HepG2 (cell line): ENCODE measurements around the gene SERBP1. TPM values are rescaled to one million over a fixed set of nuclear protein-coding genes. Genes with fewer than 3 reads are reported as not detected.

Experiments
- AGO1 ChIP-seq: fragments of 200-400 bp; formaldehyde crosslinking; IDR thresholded peaks from 2 replicates; pipeline ENCODE4 v1.6.1; 2017; ENCODE audit warnings: mild to moderate bottlenecking, low read depth, low read length, moderate library complexity; ENCODE audit not compliant: poor library complexity, severe bottlenecking
- ATF2 ChIP-seq: sonication (generic); formaldehyde crosslinking; IDR thresholded peaks from 2 replicates; pipeline ENCODE4 v1.4.0; 2020; ENCODE audit warnings: missing genetic modification reagents
- EEA1 ChIP-seq: sonication (generic); formaldehyde crosslinking; IDR thresholded peaks from 2 replicates; pipeline ENCODE4 v1.5.1; 2020; ENCODE audit warnings: mild to moderate bottlenecking, missing genetic modification reagents, borderline replicate concordance
- FUBP1 ChIP-seq: sonication (generic); formaldehyde crosslinking; IDR thresholded peaks from 2 replicates; pipeline ENCODE4 v1.5.1; 2020; ENCODE audit warnings: missing genetic modification reagents, mild to moderate bottlenecking, borderline replicate concordance
- IKZF5 ChIP-seq: IDR thresholded peaks from 2 replicates; pipeline ENCODE4 v1.6.1; 2018; ENCODE audit warnings: missing genetic modification reagents, mild to moderate bottlenecking, missing compliant biosample characterization
- IRF2 ChIP-seq: IDR thresholded peaks from 2 replicates; pipeline ENCODE4 v1.6.1; 2018; ENCODE audit warnings: missing genetic modification reagents, missing compliant biosample characterization
- KLF15 ChIP-seq: sonication (generic); formaldehyde crosslinking; IDR thresholded peaks from 2 replicates; pipeline ENCODE4 v1.8.1; 2023; ENCODE audit warnings: borderline replicate concordance, mild to moderate bottlenecking, inconsistent platforms, missing genetic modification reagents, mixed read lengths
- PREB ChIP-seq: sonication (generic); formaldehyde crosslinking; IDR thresholded peaks from 2 replicates; pipeline ENCODE4 v1.4.0; 2020; ENCODE audit warnings: missing genetic modification reagents
- SALL1 ChIP-seq: sonication (generic); formaldehyde crosslinking; IDR thresholded peaks from 2 replicates; pipeline ENCODE4 v1.8.0; 2022; ENCODE audit warnings: mild to moderate bottlenecking, missing genetic modification reagents
- SP2 ChIP-seq: sonication (generic); formaldehyde crosslinking; IDR thresholded peaks from 2 replicates; pipeline ENCODE4 v1.5.1; 2020; ENCODE audit warnings: mild to moderate bottlenecking, missing genetic modification reagents
- ZHX2 ChIP-seq, 2 experiments: sonication (generic) in 1 of 2; formaldehyde crosslinking in 1 of 2; IDR thresholded peaks; 2 replicates each; pipeline versions ENCODE4 v1.6.1 to v1.9.0; 2014 to 2022; ENCODE audit warnings: antibody characterized with exemption in 1 of 2, borderline replicate concordance in 1 of 2, inconsistent platforms in 1 of 2, low read depth in 1 of 2, missing genetic modification reagents in 1 of 2
- ZNF121 ChIP-seq: sonication (generic); formaldehyde crosslinking; IDR thresholded peaks from 2 replicates; pipeline ENCODE4 v1.5.0; 2020; ENCODE audit warnings: mild to moderate bottlenecking, missing genetic modification reagents
- ZNF563 ChIP-seq: sonication (generic); formaldehyde crosslinking; IDR thresholded peaks from 2 replicates; pipeline ENCODE4 v1.8.0; 2022; ENCODE audit warnings: mild to moderate bottlenecking, moderate library complexity, missing genetic modification reagents
- ZSCAN21 ChIP-seq: sonication (generic); formaldehyde crosslinking; IDR thresholded peaks from 2 replicates; pipeline ENCODE4 v1.8.0; 2022; ENCODE audit warnings: mild to moderate bottlenecking, missing genetic modification reagents, moderate library complexity, borderline replicate concordance
- polyA plus RNA-seq, 8 experiments: library from polyadenylated mRNA; depleted of rRNA in 3 of 8; stranded (reverse) in 7 of 8; unstranded in 1 of 8; fragments of >200 nt; fragmentation: Illumina TruSeq in 4 of 8; extraction: Trizol in 4 of 8; gene quantifications; 2 replicates each; pipeline versions ENCODE4 v1.2.1 to v1.2.3, GENCODE V29; 2011 to 2016; ENCODE audit warnings: low read depth in 4 of 8, missing spikeins in 1 of 8, mixed read lengths in 1 of 8; ENCODE audit not compliant: insufficient read depth in 1 of 8
- total RNA-seq, 5 experiments: library from RNA; depleted of rRNA; stranded (reverse); fragments of >200 nt; fragmentation: Illumina TruSeq; extraction: Trizol; gene quantifications; 2 replicates each; pipeline ENCODE4 v1.2.3, GENCODE V29; 2016; ENCODE audit warnings: low read depth in 1 of 5

The SERBP1 gene
- total and polyA plus RNA-seq, 2 of the 13 experiments (the other 11 are each of a cell fraction or from before 2014, with no cell fraction given): 175 to 281 TPM

GRCh38 chr1:67430358-67431155 is at the start of gene SERBP1 (continued):
- peak; percentile 33 for TF ChIP-seq AGO1
- TF ChIP-seq ZSCAN21 (CRISPR knock-in tag): peak; percentile 64; the same call in 1 of the 2 replicates
- no peak; the same call in none of the 2 replicates for TF ChIP-seq IKZF5
- peak; percentile 64 for TF ChIP-seq SALL1 (CRISPR knock-in tag)
- TF ChIP-seq ZNF121: peak; percentile 91
- peak; percentile 59; the same call in 1 of the 2 replicates for TF ChIP-seq SP2 (CRISPR knock-in tag)
- TF ChIP-seq ZNF563 (CRISPR knock-in tag): peak; percentile 9; the same call in 1 of the 2 replicates
- no peak; the same call in 1 of the 2 replicates for TF ChIP-seq KLF15 (CRISPR knock-in tag)
- TF ChIP-seq PREB (CRISPR knock-in tag): peak; percentile 31; the same call in 1 of the 2 replicates
- peak; percentile 80; the same call in 1 of the 2 replicates for TF ChIP-seq ATF2 (CRISPR knock-in tag)
- peak; percentile 39 for TF ChIP-seq IRF2 (CRISPR knock-in tag)
- peak; percentile 48; the same call in 1 of the 2 replicates for TF ChIP-seq EEA1 (CRISPR knock-in tag)
- peak; percentile 27; the same call in 1 of the 2 replicates for TF ChIP-seq ZHX2 (IDR thresholded peaks at IDR 0.05; ENCODE audit: low read depth)
- peak; percentile 46; the same call in 1 of the 2 replicates for TF ChIP-seq ZHX2 (CRISPR knock-in tag; IDR thresholded peaks at IDR 0.05; ENCODE audit: borderline replicate concordance)
- peak; percentile 77; the same call in 1 of the 2 replicates for TF ChIP-seq FUBP1 (CRISPR knock-in tag)
